AG04450 (cell line): ENCODE data around the gene NSD1. TPM values are rescaled to one million over a fixed set of nuclear protein-coding genes. Genes with fewer than 3 reads are reported as not detected.

Experiments
- CTCF ChIA-PET: fragments of 300-600, 350-600 bp; formaldehyde crosslinking; extraction: SDS; loops from one replicate; lab custom pipeline; 2022; ENCODE audit warnings: antibody characterized with exemption, inconsistent platforms; lab: Charles Lee
- POLR2A ChIA-PET: fragments of 350-600 bp; formaldehyde crosslinking; extraction: SDS; loops from one replicate; lab custom pipeline; 2021; ENCODE audit warnings: antibody characterized with exemption, inconsistent platforms; lab: Yijun Ruan, JAX
- DNase-seq: peaks from one replicate; pipeline ENCODE4 v3.0.0-alpha.2; 2011; ENCODE audit warnings: low read depth, low spot score
- H3K27ac ChIP-seq: one replicate; pipeline ENCODE4 v1.5.1; 2012; ENCODE audit warnings: low read depth, low read length, control low read depth
- H3K27me3 ChIP-seq: one replicate; pipeline ENCODE4 v1.6.0; 2012; ENCODE audit warnings: low read length; ENCODE audit not compliant: control insufficient read depth, insufficient read depth
- H3K4me3 ChIP-seq: 2 replicates; pipeline ENCODE4 v1.5.1; 2011; ENCODE audit warnings: mild to moderate bottlenecking, low read depth, low read length, control low read depth
- H3K9me3 ChIP-seq: 2 replicates; pipeline ENCODE4 v1.5.1; 2012; ENCODE audit warnings: low read length; ENCODE audit not compliant: control insufficient read depth, insufficient read depth
- polyA plus RNA-seq: library from polyadenylated mRNA; depleted of rRNA; stranded (reverse); fragments of >200 nt; gene quantifications from 2 replicates; pipeline ENCODE4 v1.2.3, GENCODE V29; 2011
- TF ChIP-seq, protein P1 (sequence below): IDR thresholded peaks from 2 replicates; pipeline ENCODE4 v1.5.1; 2011; ENCODE audit warnings: low read depth, low read length, control low read depth, inconsistent platforms

The NSD1 gene
- polyA plus RNA-seq, 1 experiment: 33.4 TPM

- DNase-seq: no peak
- POLR2A ChIA-PET: no interaction called here
- TF ChIP-seq, protein P1, sequence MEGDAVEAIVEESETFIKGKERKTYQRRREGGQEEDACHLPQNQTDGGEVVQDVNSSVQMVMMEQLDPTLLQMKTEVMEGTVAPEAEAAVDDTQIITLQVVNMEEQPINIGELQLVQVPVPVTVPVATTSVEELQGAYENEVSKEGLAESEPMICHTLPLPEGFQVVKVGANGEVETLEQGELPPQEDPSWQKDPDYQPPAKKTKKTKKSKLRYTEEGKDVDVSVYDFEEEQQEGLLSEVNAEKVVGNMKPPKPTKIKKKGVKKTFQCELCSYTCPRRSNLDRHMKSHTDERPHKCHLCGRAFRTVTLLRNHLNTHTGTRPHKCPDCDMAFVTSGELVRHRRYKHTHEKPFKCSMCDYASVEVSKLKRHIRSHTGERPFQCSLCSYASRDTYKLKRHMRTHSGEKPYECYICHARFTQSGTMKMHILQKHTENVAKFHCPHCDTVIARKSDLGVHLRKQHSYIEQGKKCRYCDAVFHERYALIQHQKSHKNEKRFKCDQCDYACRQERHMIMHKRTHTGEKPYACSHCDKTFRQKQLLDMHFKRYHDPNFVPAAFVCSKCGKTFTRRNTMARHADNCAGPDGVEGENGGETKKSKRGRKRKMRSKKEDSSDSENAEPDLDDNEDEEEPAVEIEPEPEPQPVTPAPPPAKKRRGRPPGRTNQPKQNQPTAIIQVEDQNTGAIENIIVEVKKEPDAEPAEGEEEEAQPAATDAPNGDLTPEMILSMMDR: no peak
- Histone ChIP-seq H3K4me3 (no peak overlapping the region), H3K9me3 (peaks cover 3% of the 10 kb centered on the region; the same call in 1 of the 2 replicates), H3K27ac (no peak overlapping the region), H3K27me3 (no peaks in the 10 kb centered on the region)
- CTCF ChIA-PET: interaction anchor here (1.5 kb wide), 1 partner anchor 13 kb away, joined by 6 read pairs; no protein-coding TSS in a partner anchor
These were observed 198.7 kb downstream of the NSD1 start for GRCh38 chr5:177332031-177332895.

- no peak for DNase-seq
- no peaks in the 10 kb centered on the region for H3K27me3 ChIP-seq
- peaks cover 3% of the 10 kb centered on the region; the same call in 1 of the 2 replicates for H3K9me3 ChIP-seq
- CTCF ChIA-PET: interaction anchor here (2.3 kb wide), 1 partner anchor 23 kb away, joined by 6 read pairs; no protein-coding TSS in a partner anchor
- TF ChIP-seq, protein P1: no peak
- H3K4me3 ChIP-seq: no peak overlapping the region
- no peak overlapping the region for H3K27ac ChIP-seq
- POLR2A ChIA-PET: no interaction called here
These were observed 199.3 kb downstream of the NSD1 start for GRCh38 chr5:177332896-177333260.

- H3K9me3 ChIP-seq: no peaks in the 10 kb centered on the region; the same call in 1 of the 2 replicates
- H3K27ac ChIP-seq: no peak overlapping the region
- H3K27me3 ChIP-seq: no peaks in the 10 kb centered on the region
- DNase-seq: no peak
- H3K4me3 ChIP-seq: no peak overlapping the region
- TF ChIP-seq, protein P1: no peak
- CTCF ChIA-PET: interaction anchor here (0.9 to 2.3 kb wide), 3 partner anchors 16 to 220 kb away, joined by 3 to 7 read pairs (median 6); no protein-coding TSS in a partner anchor
- POLR2A ChIA-PET: no interaction called here
These were observed 200.0 kb downstream of the NSD1 start for GRCh38 chr5:177333420-177334154.

GRCh38 chr5:177334155-177334551 lies 200.6 kb downstream of the NSD1 start:
- TF ChIP-seq, protein P1: no peak
- ChIA-PET POLR2A (no interaction called here), CTCF (interaction anchor here (0.9 to 2.3 kb wide), 3 partner anchors 16 to 221 kb away, joined by 3 to 7 read pairs (median 6); no protein-coding TSS in a partner anchor)
- no peak overlapping the region for H3K27ac ChIP-seq
- no peaks in the 10 kb centered on the region; the same call in 1 of the 2 replicates for H3K9me3 ChIP-seq
- H3K4me3 ChIP-seq: no peak overlapping the region
- H3K27me3 ChIP-seq: no peaks in the 10 kb centered on the region
- DNase-seq: no peak
